Measurements from ENCODE around the gene PATJ.

The PATJ gene

DNA sequence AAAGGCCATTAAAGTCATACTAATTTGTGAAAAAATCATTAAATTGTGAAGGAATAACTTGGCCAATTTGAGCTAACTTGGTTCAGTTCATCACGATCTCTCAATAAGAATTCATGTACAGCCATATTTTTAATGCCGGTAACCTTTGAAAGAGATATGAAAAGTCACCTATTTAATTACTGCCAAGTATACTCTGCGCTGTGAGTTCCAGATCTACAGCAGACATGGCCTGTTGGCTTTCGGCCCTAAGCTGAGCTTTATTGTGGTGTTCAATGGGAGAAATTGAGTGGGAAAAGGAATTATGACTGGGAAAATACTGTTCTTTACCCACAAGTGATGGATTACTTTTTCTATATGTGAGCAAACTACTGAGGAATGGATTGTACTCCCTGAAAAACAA is 292.5 kb downstream of the PATJ start:
- H3K4me3 ChIP-seq (ENCODE audit: control insufficient read depth, low read depth, low read length), result no peak overlapping the region
- no peak for DNase-seq (ENCODE audit: low read depth)
- TF ChIP-seq, protein P1, sequence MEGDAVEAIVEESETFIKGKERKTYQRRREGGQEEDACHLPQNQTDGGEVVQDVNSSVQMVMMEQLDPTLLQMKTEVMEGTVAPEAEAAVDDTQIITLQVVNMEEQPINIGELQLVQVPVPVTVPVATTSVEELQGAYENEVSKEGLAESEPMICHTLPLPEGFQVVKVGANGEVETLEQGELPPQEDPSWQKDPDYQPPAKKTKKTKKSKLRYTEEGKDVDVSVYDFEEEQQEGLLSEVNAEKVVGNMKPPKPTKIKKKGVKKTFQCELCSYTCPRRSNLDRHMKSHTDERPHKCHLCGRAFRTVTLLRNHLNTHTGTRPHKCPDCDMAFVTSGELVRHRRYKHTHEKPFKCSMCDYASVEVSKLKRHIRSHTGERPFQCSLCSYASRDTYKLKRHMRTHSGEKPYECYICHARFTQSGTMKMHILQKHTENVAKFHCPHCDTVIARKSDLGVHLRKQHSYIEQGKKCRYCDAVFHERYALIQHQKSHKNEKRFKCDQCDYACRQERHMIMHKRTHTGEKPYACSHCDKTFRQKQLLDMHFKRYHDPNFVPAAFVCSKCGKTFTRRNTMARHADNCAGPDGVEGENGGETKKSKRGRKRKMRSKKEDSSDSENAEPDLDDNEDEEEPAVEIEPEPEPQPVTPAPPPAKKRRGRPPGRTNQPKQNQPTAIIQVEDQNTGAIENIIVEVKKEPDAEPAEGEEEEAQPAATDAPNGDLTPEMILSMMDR (IDR thresholded peaks at IDR 0.05; ENCODE audit: control insufficient read depth, insufficient read depth, low read depth, low read length, missing control alignments), result no peak

- TF ChIP-seq, protein P1 (IDR thresholded peaks at IDR 0.05; ENCODE audit: control insufficient read depth, insufficient read depth, low read depth, low read length, missing control alignments), result no peak
- no peak for DNase-seq (ENCODE audit: low read depth)
- no peak overlapping the region for H3K4me3 ChIP-seq (ENCODE audit: control insufficient read depth, low read depth, low read length)
Measured at GRCh38 chr1:62037274-62037673, 295.0 kb downstream of the PATJ start.

GRCh38 chr1:62038594-62039284 is 296.5 kb downstream of the PATJ start:
- TF ChIP-seq, protein P1 (IDR thresholded peaks at IDR 0.05; ENCODE audit: control insufficient read depth, insufficient read depth, low read depth, low read length, missing control alignments), result no peak
- no peak overlapping the region for H3K4me3 ChIP-seq (ENCODE audit: control insufficient read depth, low read depth, low read length)
- no peak for DNase-seq (ENCODE audit: low read depth)

DNA sequence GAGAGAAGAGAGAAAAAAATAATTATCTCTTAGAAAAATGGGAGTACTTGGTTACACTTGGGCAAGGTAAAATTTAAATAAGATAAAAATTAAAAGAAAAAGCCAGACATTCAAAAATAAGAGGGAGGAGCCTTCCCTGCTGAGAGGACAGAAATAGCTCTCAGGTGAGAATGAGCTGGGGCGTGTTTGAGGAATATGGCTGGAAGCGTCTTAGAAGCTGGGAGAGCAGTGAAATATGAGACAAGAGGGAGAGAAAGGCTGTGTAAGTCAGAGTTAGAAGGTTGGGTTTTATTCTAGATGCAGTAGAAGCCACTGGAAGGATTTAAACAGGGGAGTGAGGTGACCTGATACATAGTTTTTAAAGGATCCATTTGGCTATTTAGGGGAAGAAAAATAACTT is 298.2 kb downstream of the PATJ start:
- no peak for DNase-seq (ENCODE audit: low read depth)
- no peak overlapping the region for H3K4me3 ChIP-seq (ENCODE audit: control insufficient read depth, low read depth, low read length)
- TF ChIP-seq, protein P1 (IDR thresholded peaks at IDR 0.05; ENCODE audit: control insufficient read depth, insufficient read depth, low read depth, low read length, missing control alignments), result no peak

- DNase-seq (ENCODE audit: low read depth), result no peak
- H3K4me3 ChIP-seq (ENCODE audit: control insufficient read depth, low read depth, low read length), result no peak overlapping the region
- TF ChIP-seq, protein P1 (IDR thresholded peaks at IDR 0.05; ENCODE audit: control insufficient read depth, insufficient read depth, low read depth, low read length, missing control alignments), result no peak
Measured at GRCh38 chr1:62040973-62041372, 298.7 kb downstream of the PATJ start.

DNA sequence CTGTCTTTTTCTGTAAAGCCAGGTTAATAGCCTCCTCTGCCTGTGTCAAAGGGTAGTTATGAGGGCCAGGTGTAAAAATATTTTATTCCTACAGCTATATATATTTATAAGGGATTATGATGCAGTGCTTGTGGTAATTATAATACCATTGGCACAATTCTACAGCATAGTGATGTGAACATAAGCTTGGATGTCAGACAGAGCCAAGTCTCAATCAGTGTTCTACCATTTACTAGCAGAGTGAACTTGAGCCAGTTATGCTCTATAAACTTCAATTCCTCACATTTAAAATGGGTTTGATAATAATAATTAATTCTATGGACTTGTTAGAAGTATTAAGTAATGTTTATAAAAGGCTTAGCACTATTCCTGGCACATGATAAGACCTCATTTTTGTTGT is 300.9 kb downstream of the PATJ start:
- TF ChIP-seq, protein P1 (IDR thresholded peaks at IDR 0.05; ENCODE audit: control insufficient read depth, insufficient read depth, low read depth, low read length, missing control alignments), result no peak
- no peak for DNase-seq (ENCODE audit: low read depth)
- H3K4me3 ChIP-seq (ENCODE audit: control insufficient read depth, low read depth, low read length), result no peak overlapping the region
